ENCODE results near the gene AIDA. TPM values are rescaled to one million over a fixed set of nuclear protein-coding genes. Genes with fewer than 3 reads are reported as not detected.

AIDA gene
- total RNA-seq, 1 donor from 2014 or later, result 49.6 TPM

GRCh38 chr1:222629921-222630535, 82.3 kb downstream of the AIDA start:
- peaks cover 0 to 63% of the 10 kb centered on the region in 2 donors for H3K36me3 ChIP-seq
- H3K27ac ChIP-seq, result no peak overlapping the region
- no peaks in the 10 kb centered on the region for H3K4me1 ChIP-seq
- TF ChIP-seq POLR2AphosphoS5 (IDR thresholded peaks at IDR 0.05; ENCODE audit: insufficient read depth in 1 of 2, low read depth in 1 of 2) (no peak), POLR2A (IDR thresholded peaks at IDR 0.05) (no peak), CTCF (IDR thresholded peaks at IDR 0.05) (no peak)
- intact Hi-C loops (cut with DNase I), result no loop called here
- H3K9me3 ChIP-seq, result no peaks in the 10 kb centered on the region
- no peaks in the 10 kb centered on the region for H3K27me3 ChIP-seq
- no peak overlapping the region for H3K4me3 ChIP-seq
- DNase-seq (ENCODE audit: extremely low spot score in 2 of 2), result no peak

- no peak overlapping the region for H3K4me3 ChIP-seq
- peaks cover 0 to 70% of the 10 kb centered on the region in 2 donors for H3K36me3 ChIP-seq
- H3K27ac ChIP-seq, result no peak overlapping the region
- TF ChIP-seq CTCF (IDR thresholded peaks at IDR 0.05) (no peak), POLR2AphosphoS5 (IDR thresholded peaks at IDR 0.05; ENCODE audit: insufficient read depth in 1 of 2, low read depth in 1 of 2) (no peak), POLR2A (IDR thresholded peaks at IDR 0.05) (no peak)
- DNase-seq (ENCODE audit: extremely low spot score in 2 of 2), result no peak
- H3K4me1 ChIP-seq, result no peaks in the 10 kb centered on the region
- no peaks in the 10 kb centered on the region for H3K9me3 ChIP-seq
- H3K27me3 ChIP-seq, result no peaks in the 10 kb centered on the region
- intact Hi-C loops (cut with DNase I), result no loop called here
These were observed 85.1 kb downstream of the AIDA start for GRCh38 chr1:222627232-222627631.

- no peaks in the 10 kb centered on the region for H3K9me3 ChIP-seq
- no peak overlapping the region for H3K27ac ChIP-seq
- peaks cover 0 to 62% of the 10 kb centered on the region in 2 donors for H3K36me3 ChIP-seq
- intact Hi-C loops (cut with DNase I), result no loop called here
- H3K4me3 ChIP-seq, result no peak overlapping the region
- no peaks in the 10 kb centered on the region for H3K27me3 ChIP-seq
- DNase-seq (ENCODE audit: extremely low spot score in 2 of 2), result no peak
- TF ChIP-seq CTCF (IDR thresholded peaks at IDR 0.05) (no peak), POLR2A (IDR thresholded peaks at IDR 0.05) (no peak), POLR2AphosphoS5 (IDR thresholded peaks at IDR 0.05; ENCODE audit: insufficient read depth in 1 of 2, low read depth in 1 of 2) (no peak)
- H3K4me1 ChIP-seq, result peaks cover 18% of the 10 kb centered on the region
These were observed 88.1 kb downstream of the AIDA start for GRCh38 chr1:222624214-222624613.

- Histone ChIP-seq H3K4me1 (peaks cover 23% of the 10 kb centered on the region), H3K9me3 (no peaks in the 10 kb centered on the region), H3K27me3 (no peaks in the 10 kb centered on the region), H3K4me3 (no peak overlapping the region), H3K27ac (no peak overlapping the region), H3K36me3 (peaks cover 0 to 57% of the 10 kb centered on the region in 2 donors)
- TF ChIP-seq CTCF (IDR thresholded peaks at IDR 0.05) (no peak), POLR2A (IDR thresholded peaks at IDR 0.05) (no peak), POLR2AphosphoS5 (IDR thresholded peaks at IDR 0.05; ENCODE audit: insufficient read depth in 1 of 2, low read depth in 1 of 2) (no peak)
- no peak for DNase-seq (ENCODE audit: extremely low spot score in 2 of 2)
- intact Hi-C loops (cut with DNase I), result no loop called here
These were observed 88.8 kb downstream of the AIDA start for GRCh38 chr1:222623458-222623857.

GRCh38 chr1:222622765-222623164, 89.5 kb downstream of the AIDA start:
- H3K9me3 ChIP-seq, result no peaks in the 10 kb centered on the region
- intact Hi-C loops (cut with DNase I), result no loop called here
- DNase-seq (ENCODE audit: extremely low spot score in 2 of 2), result no peak
- H3K36me3 ChIP-seq, result peaks cover 0 to 50% of the 10 kb centered on the region in 2 donors
- no peak overlapping the region for H3K27ac ChIP-seq
- peaks cover 23% of the 10 kb centered on the region for H3K4me1 ChIP-seq
- no peak overlapping the region for H3K4me3 ChIP-seq
- TF ChIP-seq POLR2A (IDR thresholded peaks at IDR 0.05) (no peak), POLR2AphosphoS5 (IDR thresholded peaks at IDR 0.05; ENCODE audit: insufficient read depth in 1 of 2, low read depth in 1 of 2) (no peak), CTCF (IDR thresholded peaks at IDR 0.05) (no peak)
- H3K27me3 ChIP-seq, result no peaks in the 10 kb centered on the region

All from vagina (tissue), 2 donors.